NOMO-1 treated with dmso at 0.1 percent for 144 hours (cell line): ENCODE data around the gene AADAT.
A peak's percentile ranks its signal among the peaks of the same experiment; 100 is the strongest.
"Not testable (repeated sequence)": the region's sequence is repeated elsewhere in the genome, so short reads cannot be mapped to it uniquely, and the experiment has no call there.

ENCODE experiments used
- DNase-seq: peaks from one replicate; lab custom pipeline; 2025; ENCODE audit not compliant: unreplicated experiment; lab: John Stamatoyannopoulos, UW

Gene AADAT

DNA sequence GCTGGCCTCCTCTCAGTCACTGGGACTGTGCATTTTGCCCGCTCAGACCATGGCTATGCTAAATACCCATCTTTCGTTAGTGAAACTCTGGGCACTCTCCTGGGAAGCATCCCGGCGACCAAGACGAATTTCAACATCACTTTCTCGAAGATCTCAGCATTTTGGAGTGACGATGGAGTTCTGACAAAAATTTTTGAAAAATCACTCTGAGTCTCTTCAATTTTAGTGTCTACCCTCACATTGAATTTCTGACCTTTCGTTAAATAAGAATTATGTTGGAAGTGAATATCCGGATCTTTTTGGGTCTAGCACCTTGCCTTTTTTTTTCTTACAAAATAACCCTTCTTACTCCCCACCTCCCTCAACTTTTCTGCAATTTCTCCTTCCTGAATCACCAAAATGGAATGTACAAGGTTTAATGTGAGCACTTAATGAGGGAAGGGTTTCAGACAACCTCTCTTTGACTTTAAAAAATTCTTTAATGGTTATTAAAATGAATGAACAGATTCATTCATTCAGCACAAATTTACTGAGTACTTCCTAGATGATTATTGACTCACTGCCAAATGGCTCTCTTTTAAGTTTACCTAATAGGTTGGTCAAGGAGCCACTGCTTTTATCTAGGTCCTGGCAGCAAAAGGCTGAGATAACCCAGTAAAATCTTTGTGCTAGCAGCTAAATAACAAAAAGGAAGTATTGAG lies 746 bp upstream of the AADAT start:
- no peak for DNase-seq

DNA sequence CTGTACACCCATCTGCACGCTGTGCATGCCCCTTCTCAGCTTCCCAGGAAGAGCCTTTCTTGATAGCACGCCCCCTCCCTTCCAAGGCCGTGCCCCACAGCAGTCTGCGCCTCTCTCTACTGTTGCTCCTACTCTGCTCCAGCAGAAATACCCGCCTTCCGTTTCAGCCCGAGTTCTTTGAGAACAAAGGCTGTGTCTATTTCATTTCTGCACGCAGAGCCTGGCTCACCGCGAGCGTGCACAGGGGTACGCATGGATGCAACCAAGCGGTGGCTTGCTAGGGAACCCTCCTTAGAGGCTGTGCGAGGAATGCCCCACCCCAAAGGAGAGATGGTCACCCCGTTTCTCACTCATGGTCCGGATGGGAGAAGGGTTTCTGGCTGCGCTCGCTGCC lies 485 bp downstream of the AADAT start:
- no peak for DNase-seq

DNA sequence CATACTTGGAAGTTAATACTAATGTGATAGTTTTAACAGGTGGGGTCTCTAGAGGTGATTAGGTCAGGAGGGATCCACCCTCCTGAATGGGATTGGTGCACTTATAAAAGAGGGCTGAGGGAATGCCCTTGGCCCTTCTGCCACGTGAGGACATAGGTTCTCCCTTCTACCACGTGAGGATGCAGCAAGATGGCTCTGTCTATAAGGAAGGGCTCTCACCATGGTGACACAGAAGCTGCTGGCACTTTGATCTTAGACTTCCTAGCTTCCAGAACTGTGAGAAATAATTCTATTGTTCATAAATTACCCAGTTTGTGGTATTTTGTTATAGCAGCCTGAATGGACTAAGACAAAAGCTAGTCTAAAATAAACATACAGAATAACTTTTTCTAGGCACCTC lies 1.0 kb downstream of the AADAT start:
- DNase-seq, result no peak

DNA sequence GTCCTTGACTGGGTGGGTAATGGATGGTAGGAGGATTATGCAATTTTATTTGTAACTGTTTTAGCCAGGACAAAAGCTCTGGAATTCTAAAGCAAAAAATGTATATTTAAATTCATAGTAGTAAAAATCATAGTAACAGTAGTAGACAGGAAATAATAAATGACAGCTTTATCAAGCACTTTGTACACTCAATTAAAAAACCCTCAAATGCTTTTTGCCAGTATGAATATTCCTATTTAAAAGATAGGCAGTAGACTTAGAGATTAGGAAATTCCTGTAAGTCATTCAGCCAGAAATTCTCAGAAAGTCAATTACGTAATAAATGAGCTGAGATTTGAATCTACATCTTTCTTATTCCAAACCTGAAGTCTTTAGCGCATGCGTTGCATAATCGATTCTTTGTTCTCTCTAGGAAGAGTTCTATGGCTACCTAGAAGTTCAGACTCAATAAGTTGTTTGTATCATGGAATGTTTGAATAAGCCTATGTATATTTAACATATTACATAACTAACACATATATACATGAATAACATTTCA lies 2.5 kb downstream of the AADAT start:
- DNase-seq, result no peak

DNA sequence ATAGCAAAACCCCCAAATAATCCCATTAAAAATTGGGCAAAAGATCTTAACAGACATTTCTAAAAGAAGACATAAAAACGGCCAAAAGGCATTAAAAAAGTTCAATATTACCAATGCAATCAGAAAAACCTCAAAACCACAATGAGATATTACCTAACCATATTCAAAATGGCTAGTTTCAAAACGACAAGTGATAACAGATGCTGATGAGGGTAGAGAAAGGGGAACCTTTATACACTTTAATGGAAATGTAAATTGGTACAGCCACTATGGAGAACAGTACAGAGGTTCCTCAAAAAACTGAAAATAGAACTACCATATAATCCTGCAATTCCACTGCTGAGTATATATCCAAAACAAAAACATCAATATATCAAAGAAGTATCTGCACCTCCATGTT lies 6.2 kb downstream of the AADAT start:
- peak; percentile 46 for DNase-seq

DNA sequence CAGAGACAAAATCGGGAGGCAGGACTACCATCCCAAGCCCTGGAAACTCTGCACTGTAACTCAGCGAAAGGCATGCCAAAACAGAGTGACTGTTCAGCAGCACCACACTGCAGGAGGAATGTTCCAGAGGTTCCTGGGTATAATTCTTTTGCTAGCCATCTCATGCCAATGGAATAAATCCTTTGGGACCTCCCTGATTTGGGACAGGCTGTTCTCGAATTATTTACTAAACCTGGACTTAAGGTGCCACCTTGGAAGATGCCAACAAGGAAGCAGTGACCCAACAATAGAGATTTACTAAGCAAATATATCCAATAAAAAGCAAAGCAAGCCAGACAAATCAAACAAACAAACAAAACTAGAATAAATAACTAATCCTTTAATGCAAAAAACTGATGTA lies 9.3 kb downstream of the AADAT start:
- no peak for DNase-seq

DNA sequence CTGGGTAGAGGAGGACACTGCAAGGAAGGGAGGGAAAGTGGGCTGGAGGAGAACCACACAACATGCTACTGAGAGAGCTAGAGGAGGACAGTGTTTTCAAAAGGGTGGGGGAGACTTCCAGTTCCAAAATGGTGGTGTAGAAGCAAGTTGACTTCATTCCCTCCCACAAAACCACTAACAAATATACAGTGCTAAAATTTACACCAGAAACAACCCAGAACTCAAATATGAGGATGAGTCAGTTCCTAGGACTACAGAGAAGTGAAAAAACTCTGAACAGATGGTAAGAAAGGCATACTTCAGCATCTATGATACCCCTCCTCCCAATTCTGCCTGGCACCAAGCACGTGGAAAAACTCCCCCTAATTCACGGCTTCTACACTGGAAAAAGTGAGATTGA lies 9.8 kb downstream of the AADAT start:
- DNase-seq, result no peak

DNA sequence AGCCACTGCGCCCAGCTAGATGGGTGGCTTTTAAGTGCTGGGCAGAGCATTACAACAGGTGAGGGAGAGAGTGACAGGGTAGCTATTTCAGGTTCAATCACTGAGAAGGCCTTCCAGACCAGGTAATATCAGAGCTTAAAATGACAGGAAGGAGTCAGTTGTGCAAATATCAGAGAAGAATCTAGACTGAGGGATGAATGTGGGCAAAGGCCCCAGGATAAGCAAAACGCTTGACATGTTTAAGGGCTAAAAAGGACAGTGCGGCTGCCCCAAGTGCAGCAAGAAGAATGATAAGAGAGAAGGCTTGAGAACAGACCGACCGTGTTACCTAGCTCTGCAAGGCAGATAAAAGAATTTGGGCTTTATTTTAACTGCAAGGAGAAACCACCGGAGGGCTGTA lies 18.6 kb downstream of the AADAT start:
- DNase-seq, result no peak

DNA sequence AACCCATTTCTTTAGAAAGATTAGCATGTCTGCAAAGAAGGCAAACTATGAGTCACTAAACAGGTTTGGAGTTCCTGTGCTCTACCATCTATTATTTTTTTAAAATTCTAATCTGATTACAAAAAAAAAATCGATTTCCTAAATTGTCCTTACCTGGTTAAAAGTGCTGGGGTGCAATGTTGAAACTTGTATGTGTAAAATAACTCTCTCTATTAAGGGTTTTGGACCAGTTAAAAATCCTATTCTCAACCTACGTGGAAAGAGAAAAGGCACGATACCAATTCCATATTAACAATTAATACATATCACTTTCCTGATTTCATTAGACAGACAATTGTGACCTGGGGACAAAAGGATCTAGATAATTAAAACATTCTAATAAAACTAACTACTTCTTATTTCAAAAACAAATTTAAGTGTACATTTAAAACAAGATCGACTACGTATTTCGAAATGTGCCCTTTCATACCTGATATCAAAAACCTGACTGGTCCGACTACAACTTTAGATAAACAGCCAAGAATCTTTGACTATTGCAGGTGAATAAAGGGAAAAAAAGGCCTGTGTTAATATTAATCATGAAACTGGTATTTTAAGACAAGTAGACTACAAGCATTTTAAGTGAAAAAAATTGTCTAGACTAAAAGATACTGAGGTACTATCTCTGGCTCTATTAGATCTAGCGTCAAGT lies 21.2 kb downstream of the AADAT start:
- no peak for DNase-seq

DNA sequence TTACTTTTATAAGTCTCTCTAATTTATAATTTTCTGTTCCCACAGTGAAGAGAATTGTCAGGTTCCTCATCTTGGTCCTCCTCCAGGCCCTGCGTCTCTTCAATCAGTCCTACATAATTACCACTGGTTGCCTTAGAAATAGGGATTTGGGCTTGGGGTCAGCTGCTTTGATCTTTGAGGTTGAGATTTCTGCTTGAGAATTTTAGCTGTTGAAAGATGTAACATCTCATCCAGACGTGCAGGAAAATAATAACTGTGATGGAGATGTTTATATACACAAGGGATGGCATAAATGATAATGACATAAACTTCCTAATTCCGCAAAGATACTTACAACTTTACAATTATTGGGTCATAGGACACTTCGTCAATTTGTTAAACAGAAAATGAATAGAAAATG lies 30.3 kb downstream of the AADAT start:
- no peak for DNase-seq

DNA sequence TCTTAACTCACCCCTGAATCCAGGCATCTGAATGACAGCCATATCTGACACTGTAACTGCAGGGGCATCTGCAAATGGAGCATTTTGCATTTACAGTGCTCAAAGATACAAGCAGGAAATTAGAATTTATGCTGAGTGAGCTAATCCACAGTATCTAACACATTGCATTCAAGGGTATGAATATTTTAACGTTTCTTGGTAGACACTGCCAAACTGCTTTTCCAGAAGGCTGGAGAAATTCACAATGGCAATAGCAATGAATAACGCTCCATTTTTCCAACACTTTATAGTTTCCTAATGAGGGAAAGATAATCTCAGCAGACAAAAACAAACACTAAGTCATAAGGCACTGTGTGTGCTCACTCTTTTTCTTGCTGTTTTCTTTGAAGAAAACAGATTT lies 30.9 kb downstream of the AADAT start:
- DNase-seq, result no peak

DNA sequence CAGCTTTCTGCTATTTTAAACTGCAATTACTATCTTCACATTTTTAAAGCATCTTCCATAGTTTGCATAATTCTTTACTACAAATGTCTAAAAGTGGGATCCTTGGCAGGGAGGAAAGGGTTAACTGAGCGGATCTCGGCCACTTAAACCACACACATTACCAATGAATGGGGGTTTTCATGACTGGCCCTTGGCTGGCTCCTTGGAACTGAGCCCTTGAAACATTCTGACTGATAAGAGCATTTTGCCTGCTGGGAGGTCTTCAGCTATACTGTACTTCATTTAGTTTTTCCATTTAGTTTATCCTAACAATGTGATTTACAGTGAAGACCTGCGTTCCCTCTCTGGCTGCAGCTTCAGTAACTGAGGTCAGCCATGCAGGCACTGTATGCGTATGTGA lies 31.9 kb downstream of the AADAT start:
- no peak for DNase-seq

DNA sequence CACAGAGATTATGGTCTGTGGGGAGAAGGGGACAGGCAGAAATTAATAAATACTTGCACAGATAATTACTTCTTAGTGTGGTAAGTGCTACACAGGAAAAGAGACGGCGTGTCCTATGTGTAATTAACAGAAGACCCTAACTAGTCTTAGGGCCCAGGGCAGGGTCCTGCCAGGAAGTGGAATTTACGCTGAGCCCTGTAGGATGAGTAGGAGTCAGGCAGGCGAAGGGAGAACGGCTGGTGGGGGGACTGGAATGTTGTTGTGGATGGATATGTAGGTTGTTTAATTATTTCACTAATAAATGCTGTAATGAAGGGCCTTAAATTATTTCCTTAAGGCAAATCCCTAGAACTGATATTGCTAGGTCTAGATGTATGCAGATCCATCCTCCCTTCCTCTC lies 36.8 kb downstream of the AADAT start:
- no peak for DNase-seq

DNA sequence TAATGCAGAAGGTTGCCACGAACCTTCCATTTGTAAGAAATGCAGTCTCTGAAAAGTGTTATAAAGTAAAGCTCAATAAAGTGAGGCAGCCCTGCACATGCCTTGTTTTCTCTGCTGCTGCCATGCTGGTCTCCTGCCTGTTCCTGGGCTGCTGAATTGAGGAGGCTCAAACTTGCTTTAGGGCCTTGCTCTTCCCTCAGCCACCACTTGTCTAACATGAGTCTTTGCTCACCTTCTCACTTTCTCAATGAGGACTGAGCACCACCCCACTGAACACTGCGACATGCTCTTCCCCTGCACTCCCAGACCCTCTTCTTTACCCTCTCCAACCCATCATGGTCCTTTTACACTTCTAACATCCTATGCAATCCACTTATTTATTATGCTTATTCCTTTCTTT lies 38.4 kb downstream of the AADAT start:
- no peak for DNase-seq

DNA sequence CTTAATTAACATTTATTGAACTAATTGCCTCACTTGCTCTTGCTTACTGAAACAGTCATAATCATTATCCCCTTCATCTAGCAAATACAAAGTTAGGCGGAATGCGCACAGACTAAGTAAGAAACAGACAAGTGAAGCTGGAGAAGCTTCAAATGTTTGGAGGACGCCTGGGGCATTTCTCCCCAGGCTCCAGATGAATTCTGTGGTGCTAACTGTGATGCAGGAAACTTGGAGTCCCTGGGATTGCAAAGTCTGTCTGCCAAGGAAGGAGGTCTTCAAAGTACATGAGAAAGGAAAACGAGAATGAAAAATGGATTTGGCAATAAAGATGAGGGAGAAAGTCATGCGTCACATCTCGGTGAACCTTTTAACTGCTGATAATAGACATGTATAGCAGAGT lies 40.0 kb downstream of the AADAT start:
- no peak for DNase-seq

DNA sequence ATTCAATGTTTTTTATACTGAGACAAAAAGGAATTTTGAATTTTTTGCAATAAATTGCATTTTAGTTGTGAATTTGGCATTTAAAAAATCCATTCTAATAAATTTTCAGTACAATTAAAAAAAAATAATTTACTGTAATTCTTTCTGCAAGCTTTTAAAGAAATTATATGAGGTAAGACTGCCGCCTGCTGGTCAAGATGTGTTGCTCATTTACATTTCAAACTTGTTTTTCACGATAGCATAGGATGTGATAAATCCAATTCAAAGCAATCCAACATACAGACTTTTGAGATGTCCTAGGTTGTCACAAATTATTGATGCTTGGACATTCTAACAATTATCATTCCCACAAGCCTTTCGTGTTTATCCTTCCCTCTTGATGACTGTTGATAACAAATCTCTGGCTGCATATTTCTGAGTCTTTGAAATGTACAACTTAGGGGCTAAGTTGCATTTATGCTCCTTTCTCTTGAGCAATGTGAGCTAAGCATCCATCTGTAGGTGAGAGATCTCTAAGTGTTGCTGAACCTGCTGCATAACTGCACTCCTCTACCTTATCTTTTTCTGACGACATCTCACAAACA lies 41.9 kb downstream of the AADAT start:
- no peak for DNase-seq

DNA sequence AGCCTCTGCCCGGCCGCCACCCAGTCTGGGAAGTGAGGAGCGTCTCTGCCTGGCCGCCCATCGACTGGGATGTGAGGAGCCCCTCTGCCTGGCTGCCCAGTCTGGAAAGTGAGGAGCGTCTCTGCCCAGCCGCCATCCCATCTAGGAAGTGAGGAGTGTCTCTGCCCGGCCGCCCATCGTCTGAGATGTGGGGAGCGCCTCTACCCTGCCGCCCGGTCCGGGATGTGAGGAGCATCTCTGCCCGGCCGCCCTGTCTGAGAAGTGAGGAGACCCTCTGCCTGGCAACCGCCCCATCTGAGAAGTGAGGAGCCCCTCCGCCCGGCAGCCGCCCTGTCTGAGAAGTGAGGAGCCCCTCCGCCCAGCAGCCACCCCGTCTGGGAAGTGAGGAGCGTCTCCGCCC lies 43.6 kb downstream of the AADAT start:
- DNase-seq, result not testable (repeated sequence)

DNA sequence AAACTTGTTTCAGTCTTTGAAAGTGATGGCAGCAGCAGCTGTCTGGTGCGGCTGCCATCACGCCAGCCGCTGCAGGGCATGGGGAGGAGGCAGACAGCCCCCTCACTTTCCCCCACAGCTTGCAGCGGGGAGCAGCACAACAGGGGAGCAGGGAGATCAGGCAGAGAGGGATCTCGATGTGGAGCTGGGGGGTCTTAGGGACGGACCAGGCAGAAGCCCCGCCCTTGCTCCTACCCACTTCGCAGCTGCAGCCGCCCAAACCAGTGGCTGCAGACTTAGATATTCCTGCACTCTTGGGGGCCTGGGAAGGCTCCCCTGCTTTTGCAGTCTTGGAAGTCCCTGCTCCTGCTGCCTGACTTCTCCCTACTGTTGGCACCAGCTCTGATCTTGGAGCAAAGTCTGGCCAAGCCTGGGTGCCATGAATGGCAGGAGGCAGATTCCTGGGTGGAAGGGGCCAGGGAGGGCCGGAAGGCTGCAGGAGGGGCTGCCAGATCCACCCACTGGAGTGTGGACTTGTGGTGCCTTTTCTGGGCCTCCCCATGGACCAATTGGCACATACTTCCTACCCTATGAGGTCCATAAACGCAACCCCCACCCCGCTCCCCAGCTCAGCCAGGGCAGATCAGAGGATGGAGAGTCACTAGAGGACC lies 49.6 kb downstream of the AADAT start:
- no peak for DNase-seq

DNA sequence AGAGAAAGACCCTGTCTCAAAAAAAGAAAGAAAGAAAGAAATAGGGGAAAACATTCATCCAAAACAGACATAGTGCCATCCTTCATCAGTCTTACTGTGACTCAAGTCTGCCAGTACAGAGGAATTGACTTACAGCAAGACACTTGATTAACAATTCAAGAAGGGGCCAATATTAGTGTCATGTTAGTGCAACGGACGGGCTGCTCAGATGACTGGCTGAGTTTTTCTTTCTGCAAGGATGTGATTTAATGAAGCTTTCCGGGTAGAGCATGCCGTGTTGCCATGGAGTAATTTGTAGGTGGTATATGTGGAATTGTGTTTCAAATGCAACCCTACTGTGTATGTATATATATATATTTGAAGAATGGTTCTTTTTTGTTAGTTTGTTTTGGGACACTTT lies 51.0 kb downstream of the AADAT start:
- no peak for DNase-seq

DNA sequence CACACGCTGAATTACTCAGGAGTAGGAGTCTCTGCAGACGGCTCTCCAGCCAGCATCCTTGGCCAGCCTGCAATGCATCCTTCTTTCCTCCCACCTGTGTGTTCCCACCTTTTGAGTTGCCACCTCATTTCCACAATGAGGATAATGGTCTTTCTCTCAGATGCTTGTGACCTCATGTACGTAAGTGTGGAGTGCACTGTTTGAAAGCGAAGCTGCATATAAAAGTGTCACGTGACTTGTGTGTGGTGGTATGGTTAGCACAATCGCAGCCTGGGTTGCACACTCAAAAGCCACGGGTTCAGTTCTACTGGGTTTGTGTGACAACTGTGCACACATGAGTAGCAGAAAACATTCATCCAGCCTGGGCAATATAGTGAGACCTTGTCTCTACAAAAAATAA lies 51.5 kb downstream of the AADAT start:
- DNase-seq, result no peak

DNA sequence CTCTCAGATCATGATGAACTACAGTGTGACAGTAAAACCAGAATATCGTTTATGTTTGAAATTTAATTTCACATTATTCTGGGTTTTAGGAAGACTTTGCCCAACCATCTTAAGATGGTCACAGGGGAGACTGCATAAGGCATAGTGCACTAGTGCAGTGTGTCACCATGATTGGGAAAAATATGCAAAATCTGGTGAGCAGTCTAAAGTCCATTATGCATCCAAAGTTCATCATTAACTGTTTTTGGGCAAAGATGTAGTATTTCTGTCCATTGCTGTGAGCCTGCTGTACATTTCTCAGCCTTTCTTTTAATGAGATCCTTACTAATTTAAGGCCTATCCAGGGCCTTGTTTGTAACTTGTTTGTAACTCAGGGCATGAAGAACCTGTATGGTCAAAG lies 52.3 kb downstream of the AADAT start:
- DNase-seq, result no peak

DNA sequence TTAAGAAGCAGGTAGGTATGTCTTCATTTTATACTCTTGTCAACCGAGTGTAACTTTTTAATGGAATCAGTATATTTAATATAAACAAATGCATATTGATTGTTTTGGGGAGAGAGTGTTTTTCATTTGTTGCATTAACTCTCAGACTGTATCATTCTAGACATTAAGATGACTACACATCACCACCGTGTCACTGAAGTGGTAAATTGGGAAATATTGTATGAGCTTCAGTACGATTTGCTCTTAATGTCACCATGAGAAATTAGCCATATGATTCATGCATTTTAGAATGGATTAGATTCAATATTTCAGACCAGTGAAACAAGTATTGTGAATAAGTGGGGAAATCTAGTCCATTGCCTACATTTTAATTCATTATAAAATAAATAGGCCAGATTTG lies 53.9 kb downstream of the AADAT start:
- DNase-seq, result no peak
